Measurements from ENCODE around the gene OR2B2. TPM values are rescaled to one million over a fixed set of nuclear protein-coding genes. Genes with fewer than 3 reads are reported as not detected.

OR2B2 gene
- total RNA-seq, 1 experiment from 2014 or later: not detected

- TF ChIP-seq OVOL2 (CRISPR knock-in tag; IDR thresholded peaks at IDR 0.05; ENCODE audit: borderline replicate concordance) (no peak), ZNF138 (CRISPR knock-in tag; conservative IDR thresholded peaks at IDR 0.05) (0 out of 2 replicates have a peak, but pooled peaks have one; percentile 51), GTF2I (CRISPR knock-in tag; conservative IDR thresholded peaks at IDR 0.05) (no peak), RORB (CRISPR knock-in tag; IDR thresholded peaks at IDR 0.05) (no peak), USF1 (CRISPR knock-in tag; IDR thresholded peaks at IDR 0.05) (peak; percentile 36; the same call in 1 of the 2 replicates), STAT6 (CRISPR knock-in tag; conservative IDR thresholded peaks at IDR 0.05; ENCODE audit: low read depth) (no peak; the same call in 1 of the 2 replicates), E2F4 (CRISPR knock-in tag; IDR thresholded peaks at IDR 0.05; ENCODE audit: borderline replicate concordance, low read depth) (no peak), E2F5 (CRISPR knock-in tag; IDR thresholded peaks at IDR 0.05) (no peak), IRF1 (CRISPR knock-in tag; IDR thresholded peaks at IDR 0.05) (0 out of 2 replicates have a peak, but pooled peaks have one; percentile 33), ZNF232 (CRISPR knock-in tag; IDR thresholded peaks at IDR 0.05) (no peak), ATF2 (CRISPR knock-in tag; IDR thresholded peaks at IDR 0.05; ENCODE audit: borderline replicate concordance, low read depth) (0 out of 2 replicates have a peak, but pooled peaks have one; percentile 53), PRDM15 (CRISPR knock-in tag; IDR thresholded peaks at IDR 0.05) (peak; percentile 9; the same call in 1 of the 2 replicates), ATF1 (CRISPR knock-in tag; IDR thresholded peaks at IDR 0.05) (peak; percentile 72), ZNF416 (CRISPR knock-in tag; IDR thresholded peaks at IDR 0.05) (peak; percentile 21; the same call in 1 of the 2 replicates), JUN (CRISPR knock-in tag; IDR thresholded peaks at IDR 0.05) (no peak; the same call in none of the 2 replicates), SMAD4 (CRISPR knock-in tag; IDR thresholded peaks at IDR 0.05) (no peak; the same call in none of the 2 replicates), ATF3 (CRISPR knock-in tag; conservative IDR thresholded peaks at IDR 0.05) (no peak), AFF4 (CRISPR knock-in tag; IDR thresholded peaks at IDR 0.05; ENCODE audit: borderline replicate concordance) (no peak; the same call in 1 of the 2 replicates)
Observed at GRCh38 chr6:27867051-27867944, 44.9 kb downstream of the OR2B2 start (continued).

Data from WTC11 (cell line).